Type B pancreatic cell (in vitro differentiated cells): ENCODE results near the gene DSG2. TPM values are rescaled to one million over a fixed set of nuclear protein-coding genes. Genes with fewer than 3 reads are reported as not detected.

ENCODE experiments used
- DNase-seq: peaks from one replicate; pipeline ENCODE4 v3.0.0; 2021; ENCODE audit warnings: mixed read lengths; ENCODE audit not compliant: unreplicated experiment; ENCODE audit errors: extremely low spot score
- H3K27ac Mint-ChIP-seq: 2 replicates; pipeline ENCODE4 v1.8.0; 2021; ENCODE audit warnings: mild to moderate bottlenecking, mixed read lengths
- H3K27me3 Mint-ChIP-seq: 2 replicates; pipeline ENCODE4 v1.8.0; 2021; ENCODE audit warnings: mixed read lengths
- H3K36me3 Mint-ChIP-seq: 2 replicates; pipeline ENCODE4 v1.8.0; 2021; ENCODE audit warnings: mixed read lengths
- H3K4me1 Mint-ChIP-seq: one replicate; pipeline ENCODE4 v1.8.0; 2021; ENCODE audit warnings: mixed read lengths; ENCODE audit not compliant: unreplicated experiment
- H3K4me3 Mint-ChIP-seq: 2 replicates; pipeline ENCODE4 v1.8.0; 2021; ENCODE audit warnings: mild to moderate bottlenecking, mixed read lengths
- H3K9me3 Mint-ChIP-seq: 2 replicates; pipeline ENCODE4 v1.8.0; 2021; ENCODE audit warnings: mixed read lengths
- total RNA-seq: library from RNA; stranded (reverse); gene quantifications from 2 replicates; pipeline ENCODE4 v1.2.1, GENCODE V29; 2021; ENCODE audit warnings: low replicate concordance
- TF ChIP-seq, protein P1 (sequence below): fragments of 200-600 bp; sonication (generic); conservative IDR thresholded peaks from 2 replicates; pipeline ENCODE4 v1.5.0; 2021; ENCODE audit warnings: antibody characterized with exemption, mild to moderate bottlenecking

DSG2 gene
- total RNA-seq, 1 donor from 2014 or later: 117 TPM

DNA sequence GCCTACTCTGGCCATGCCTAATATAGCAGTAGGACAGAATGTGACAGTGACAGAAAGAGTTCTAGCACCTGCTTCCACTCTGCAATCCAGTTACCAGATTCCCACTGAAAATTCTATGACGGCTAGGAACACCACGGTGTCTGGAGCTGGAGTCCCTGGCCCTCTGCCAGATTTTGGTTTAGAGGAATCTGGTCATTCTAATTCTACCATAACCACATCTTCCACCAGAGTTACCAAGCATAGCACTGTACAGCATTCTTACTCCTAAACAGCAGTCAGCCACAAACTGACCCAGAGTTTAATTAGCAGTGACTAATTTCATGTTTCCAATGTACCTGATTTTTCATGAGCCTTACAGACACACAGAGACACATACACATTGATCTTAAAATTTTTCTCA lies 48.5 kb downstream of the DSG2 start:
- Mint-ChIP-seq H3K36me3 (peaks cover 28% of the 10 kb centered on the region), H3K27me3 (no peaks in the 10 kb centered on the region), H3K27ac (no peak overlapping the region), H3K9me3 (no peaks in the 10 kb centered on the region), H3K4me3 (no peak overlapping the region), H3K4me1 (no peaks in the 10 kb centered on the region)
- TF ChIP-seq, protein P1, sequence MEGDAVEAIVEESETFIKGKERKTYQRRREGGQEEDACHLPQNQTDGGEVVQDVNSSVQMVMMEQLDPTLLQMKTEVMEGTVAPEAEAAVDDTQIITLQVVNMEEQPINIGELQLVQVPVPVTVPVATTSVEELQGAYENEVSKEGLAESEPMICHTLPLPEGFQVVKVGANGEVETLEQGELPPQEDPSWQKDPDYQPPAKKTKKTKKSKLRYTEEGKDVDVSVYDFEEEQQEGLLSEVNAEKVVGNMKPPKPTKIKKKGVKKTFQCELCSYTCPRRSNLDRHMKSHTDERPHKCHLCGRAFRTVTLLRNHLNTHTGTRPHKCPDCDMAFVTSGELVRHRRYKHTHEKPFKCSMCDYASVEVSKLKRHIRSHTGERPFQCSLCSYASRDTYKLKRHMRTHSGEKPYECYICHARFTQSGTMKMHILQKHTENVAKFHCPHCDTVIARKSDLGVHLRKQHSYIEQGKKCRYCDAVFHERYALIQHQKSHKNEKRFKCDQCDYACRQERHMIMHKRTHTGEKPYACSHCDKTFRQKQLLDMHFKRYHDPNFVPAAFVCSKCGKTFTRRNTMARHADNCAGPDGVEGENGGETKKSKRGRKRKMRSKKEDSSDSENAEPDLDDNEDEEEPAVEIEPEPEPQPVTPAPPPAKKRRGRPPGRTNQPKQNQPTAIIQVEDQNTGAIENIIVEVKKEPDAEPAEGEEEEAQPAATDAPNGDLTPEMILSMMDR: no peak
- DNase-seq: no peak

DNA sequence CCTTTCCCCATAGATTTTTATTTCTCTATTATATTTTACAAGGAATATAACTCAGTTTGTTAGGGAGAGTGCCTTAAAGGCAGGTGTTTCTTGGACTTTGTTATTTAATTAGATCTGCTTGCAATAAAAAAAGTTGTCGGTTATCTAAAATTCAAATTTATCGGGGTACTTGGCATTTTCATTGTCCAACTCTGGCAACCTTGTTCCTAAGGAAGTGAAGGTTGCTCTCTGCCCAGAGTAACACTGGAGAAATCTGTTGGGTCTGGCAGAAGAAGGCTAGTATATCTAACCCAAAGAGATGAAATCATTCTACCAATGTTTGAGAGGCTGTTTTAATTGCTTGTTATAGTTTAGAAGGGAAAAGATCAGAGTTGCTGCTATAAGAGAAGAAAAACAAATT lies 50.9 kb downstream of the DSG2 start:
- no peaks in the 10 kb centered on the region for H3K4me1 Mint-ChIP-seq
- no peak overlapping the region for H3K27ac Mint-ChIP-seq
- H3K36me3 Mint-ChIP-seq: peaks cover 12% of the 10 kb centered on the region
- DNase-seq: no peak
- TF ChIP-seq, protein P1: no peak
- no peaks in the 10 kb centered on the region for H3K9me3 Mint-ChIP-seq
- no peak overlapping the region for H3K4me3 Mint-ChIP-seq
- H3K27me3 Mint-ChIP-seq: no peaks in the 10 kb centered on the region

DNA sequence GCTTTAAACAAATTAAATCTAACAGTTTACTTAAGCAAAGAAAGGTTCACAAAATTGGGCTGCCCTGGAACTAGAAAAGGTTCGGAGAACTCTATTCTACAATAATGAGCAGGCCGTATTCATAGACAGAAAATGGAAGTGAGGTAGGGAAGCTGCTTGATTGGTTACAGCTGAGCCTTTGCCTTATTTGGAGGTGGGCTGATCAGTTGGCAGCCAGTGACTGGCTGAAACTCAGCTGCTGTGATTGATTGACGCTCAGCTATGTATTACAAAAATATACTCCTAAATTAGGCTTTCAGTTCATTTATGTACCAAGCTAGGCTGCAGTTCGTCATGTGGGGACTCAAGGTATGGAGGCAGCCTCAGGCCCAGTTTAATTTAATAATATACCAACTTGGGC lies 51.4 kb downstream of the DSG2 start:
- Mint-ChIP-seq H3K4me1 (no peaks in the 10 kb centered on the region), H3K36me3 (peaks cover 12% of the 10 kb centered on the region), H3K9me3 (no peaks in the 10 kb centered on the region), H3K4me3 (no peak overlapping the region), H3K27ac (no peak overlapping the region), H3K27me3 (no peaks in the 10 kb centered on the region)
- TF ChIP-seq, protein P1: no peak
- DNase-seq: no peak

DNA sequence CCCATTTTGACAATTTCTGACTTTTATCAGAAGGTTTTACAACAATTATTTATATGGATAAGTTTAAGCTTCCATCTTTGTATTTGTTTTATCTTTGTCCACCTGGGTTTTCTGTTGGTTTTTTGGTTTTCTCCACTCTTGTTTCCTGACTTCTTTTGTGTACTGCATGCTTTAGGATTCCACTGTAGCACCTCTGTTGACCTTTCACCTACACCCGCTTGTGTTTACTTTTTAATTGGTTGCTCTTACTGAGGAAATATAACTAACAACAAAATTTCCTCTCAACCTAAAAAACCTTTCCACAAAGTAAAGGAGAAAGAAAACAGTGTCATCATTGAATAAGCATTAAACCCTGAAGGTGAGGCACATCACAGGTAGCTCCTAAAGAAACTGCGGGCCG lies 53.9 kb downstream of the DSG2 start:
- no peaks in the 10 kb centered on the region for H3K27me3 Mint-ChIP-seq
- DNase-seq: no peak
- H3K36me3 Mint-ChIP-seq: no peaks in the 10 kb centered on the region
- H3K27ac Mint-ChIP-seq: no peak overlapping the region
- no peaks in the 10 kb centered on the region for H3K9me3 Mint-ChIP-seq
- peaks cover 4% of the 10 kb centered on the region for H3K4me1 Mint-ChIP-seq
- no peak overlapping the region for H3K4me3 Mint-ChIP-seq
- TF ChIP-seq, protein P1: no peak

DNA sequence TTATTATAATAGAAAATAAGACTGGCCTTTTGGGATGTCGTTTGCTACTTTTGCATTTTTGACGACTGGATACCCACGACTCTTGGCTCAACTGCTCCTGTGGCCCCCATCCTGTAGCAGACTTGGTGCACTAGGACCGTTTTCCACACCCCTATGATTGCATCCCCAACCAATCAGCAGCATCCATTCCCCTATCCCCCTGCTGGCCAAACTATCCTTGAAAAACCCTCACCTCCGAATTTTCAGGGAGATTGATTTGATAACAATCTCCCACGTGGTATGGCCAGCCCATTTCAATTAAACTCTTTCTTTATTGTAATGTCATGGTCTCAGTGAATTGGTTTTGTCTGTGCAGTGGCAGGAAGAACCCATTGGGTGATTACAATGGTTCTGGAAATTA lies 55.8 kb downstream of the DSG2 start:
- no peaks in the 10 kb centered on the region for H3K9me3 Mint-ChIP-seq
- TF ChIP-seq, protein P1: peak; percentile 52
- no peaks in the 10 kb centered on the region for H3K27me3 Mint-ChIP-seq
- peaks cover 4% of the 10 kb centered on the region for H3K4me1 Mint-ChIP-seq
- no peak overlapping the region for H3K27ac Mint-ChIP-seq
- H3K36me3 Mint-ChIP-seq: no peaks in the 10 kb centered on the region
- DNase-seq: no peak
- no peak overlapping the region for H3K4me3 Mint-ChIP-seq

DNA sequence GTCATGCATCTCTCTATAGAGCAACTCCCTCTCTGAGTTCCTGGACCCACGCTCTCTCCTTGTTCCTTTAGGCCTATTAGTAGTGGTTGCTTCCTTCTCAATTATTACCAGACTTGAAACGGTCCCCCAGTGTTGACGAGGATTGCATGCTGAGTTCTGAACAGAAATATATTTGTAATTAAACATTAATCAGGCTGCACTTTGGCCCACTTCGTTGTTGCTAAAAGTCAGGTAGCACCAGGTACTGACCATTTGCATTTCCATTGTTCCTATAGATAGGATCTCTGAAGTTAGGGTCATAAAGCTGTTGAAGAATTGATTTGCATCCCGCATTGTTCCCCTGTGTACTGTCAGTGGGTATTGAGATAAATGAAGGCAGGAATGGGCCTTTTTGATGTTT lies 56.8 kb downstream of the DSG2 start:
- Mint-ChIP-seq H3K4me3 (no peak overlapping the region), H3K4me1 (peaks cover 9% of the 10 kb centered on the region)

More for the DNA sequence above, 56.8 kb downstream of the DSG2 start:
- no peaks in the 10 kb centered on the region for H3K9me3 Mint-ChIP-seq
- H3K36me3 Mint-ChIP-seq: no peaks in the 10 kb centered on the region
- TF ChIP-seq, protein P1: no peak
- H3K27ac Mint-ChIP-seq: no peak overlapping the region
- no peaks in the 10 kb centered on the region for H3K27me3 Mint-ChIP-seq
- DNase-seq: no peak
